GOT3 (cell line): ENCODE measurements around the gene SLC49A4.
"Not testable (repeated sequence)": the region's sequence is repeated elsewhere in the genome, so short reads cannot be mapped to it uniquely, and the experiment has no call there.

Experiments used
- DNase-seq: peaks from one replicate; lab custom pipeline; 2025; ENCODE audit warnings: mixed read lengths; lab: John Stamatoyannopoulos, UW

The SLC49A4 gene

GRCh38 chr3:122794779-122795673, at the start of gene SLC49A4:
SLC49A4 (plus strand) TSS chr3:122795069; CDS start chr3:122795193, 124 bp downstream.
- DNase-seq = no peak

- DNase-seq = no peak
Measured at GRCh38 chr3:122745369-122746021, 49.4 kb upstream of the SLC49A4 start.

GRCh38 chr3:122747295-122747694, 47.6 kb upstream of the SLC49A4 start:
- DNase-seq = not testable (repeated sequence)

- no peak for DNase-seq
Measured at GRCh38 chr3:122748347-122748746, 46.5 kb upstream of the SLC49A4 start.

GRCh38 chr3:122754929-122755328, 39.9 kb upstream of the SLC49A4 start:
- DNase-seq = no peak

GRCh38 chr3:122755491-122755890, 39.4 kb upstream of the SLC49A4 start:
- no peak for DNase-seq

GRCh38 chr3:122758877-122759560, 35.9 kb upstream of the SLC49A4 start:
- DNase-seq = no peak

- no peak for DNase-seq
Measured at GRCh38 chr3:122760453-122761271, 34.2 kb upstream of the SLC49A4 start.

GRCh38 chr3:122766430-122766829, 28.4 kb upstream of the SLC49A4 start:
- no peak for DNase-seq

GRCh38 chr3:122767540-122768372, 27.1 kb upstream of the SLC49A4 start:
- DNase-seq = no peak

- no peak for DNase-seq
Measured at GRCh38 chr3:122770521-122771202, 24.2 kb upstream of the SLC49A4 start.

GRCh38 chr3:122772827-122773226, 22.0 kb upstream of the SLC49A4 start:
- DNase-seq = no peak

- DNase-seq = no peak
Measured at GRCh38 chr3:122773944-122774509, 20.8 kb upstream of the SLC49A4 start.

- DNase-seq = no peak
Measured at GRCh38 chr3:122774564-122774963, 20.3 kb upstream of the SLC49A4 start.

- DNase-seq = no peak
Measured at GRCh38 chr3:122776675-122777468, 18.0 kb upstream of the SLC49A4 start.

- DNase-seq = no peak
Measured at GRCh38 chr3:122777563-122777962, 17.3 kb upstream of the SLC49A4 start.

GRCh38 chr3:122782804-122783203, 12.1 kb upstream of the SLC49A4 start:
- no peak for DNase-seq

GRCh38 chr3:122784436-122784835, 10.4 kb upstream of the SLC49A4 start:
- no peak for DNase-seq

- no peak for DNase-seq
Measured at GRCh38 chr3:122785231-122785630, 9.6 kb upstream of the SLC49A4 start.
